Activated CD8-positive, alpha-beta T cell treated with anti-CD3 and anti-CD28 coated beads for 36 hours (primary cell): ENCODE measurements around the gene ETV1. TPM values are rescaled to one million over a fixed set of nuclear protein-coding genes. Genes with fewer than 3 reads are reported as not detected.

ENCODE experiments used
- ATAC-seq: fragments of 200-7000 bp; cut with Tn5 transposase; one replicate; pipeline ENCODE4 v1.10.0; 2021; ENCODE audit warnings: mild to moderate bottlenecking, moderate library complexity
- CTCF ChIA-PET: fragments of 350-600 bp; sonication (Branson Sonifier 250); formaldehyde crosslinking; loops from one replicate; lab custom pipeline; 2021; ENCODE audit warnings: antibody characterized with exemption; lab: Charles Lee
- POLR2A ChIA-PET: fragments of 350-600 bp; sonication (Branson Sonifier 250); formaldehyde crosslinking; loops from one replicate; lab custom pipeline; 2021; ENCODE audit warnings: antibody characterized with exemption; lab: Charles Lee
- DNase-seq: peaks from one replicate; pipeline ENCODE4 v3.0.0-alpha.2; 2020
- H3K27ac Mint-ChIP-seq: one replicate; pipeline ENCODE4 v1.8.0; 2021; ENCODE audit warnings: mild to moderate bottlenecking, mixed read lengths
- H3K27me3 Mint-ChIP-seq: one replicate; pipeline ENCODE4 v1.8.0; 2021; ENCODE audit warnings: mixed read lengths
- H3K36me3 Mint-ChIP-seq: one replicate; pipeline ENCODE4 v1.8.0; 2021; ENCODE audit warnings: low read depth, mixed read lengths
- H3K4me1 Mint-ChIP-seq: one replicate; pipeline ENCODE4 v1.8.0; 2021; ENCODE audit warnings: low read depth, mixed read lengths
- H3K4me3 Mint-ChIP-seq: one replicate; pipeline ENCODE4 v1.8.0; 2021; ENCODE audit warnings: mild to moderate bottlenecking, moderate library complexity, mixed read lengths
- H3K9me3 Mint-ChIP-seq: one replicate; pipeline ENCODE4 v1.8.0; 2021; ENCODE audit warnings: mixed read lengths
- CTCF ChIP-seq: fragments of 200-600 bp; IDR thresholded peaks from one replicate; pipeline ENCODE4 v1.8.0; 2022; ENCODE audit warnings: antibody characterized with exemption, mild to moderate bottlenecking
- intact Hi-C: fragments of 100-400 bp; cut with micrococcal nuclease; formaldehyde crosslinking; loops from one replicate; pipeline ENCODE4 v1.10.0; 2022
- total RNA-seq, 2 experiments: library from RNA; stranded (reverse); gene quantifications; one replicate each; pipeline ENCODE4 v1.2.3, GENCODE V29; 2021

The ETV1 gene
- total RNA-seq, 2 experiments from 2014 or later = 0.18 to 0.56 TPM

GRCh38 chr7:13949445-13949844, 40.0 kb downstream of the ETV1 start:
- H3K4me3 Mint-ChIP-seq = no peak overlapping the region
- TF ChIP-seq CTCF = no peak
- ChIA-PET CTCF (no interaction called here), POLR2A (no interaction called here)
- no peaks in the 10 kb centered on the region for H3K27me3 Mint-ChIP-seq
- H3K9me3 Mint-ChIP-seq = peaks cover 2% of the 10 kb centered on the region
- no peak overlapping the region for H3K27ac Mint-ChIP-seq
- ATAC-seq (no peak), DNase-seq (no peak)
- no peaks in the 10 kb centered on the region for H3K4me1 Mint-ChIP-seq
- intact Hi-C loops = no loop called here
- H3K36me3 Mint-ChIP-seq = no peaks in the 10 kb centered on the region

- ChIA-PET POLR2A (interaction anchor here (0.6 kb wide), 1 partner anchor 44 kb away, joined by 3 read pairs; no protein-coding TSS in a partner anchor), CTCF (no interaction called here)
- H3K4me1 Mint-ChIP-seq = no peaks in the 10 kb centered on the region
These were observed 41.3 kb downstream of the ETV1 start for GRCh38 chr7:13948019-13948801.

DNA sequence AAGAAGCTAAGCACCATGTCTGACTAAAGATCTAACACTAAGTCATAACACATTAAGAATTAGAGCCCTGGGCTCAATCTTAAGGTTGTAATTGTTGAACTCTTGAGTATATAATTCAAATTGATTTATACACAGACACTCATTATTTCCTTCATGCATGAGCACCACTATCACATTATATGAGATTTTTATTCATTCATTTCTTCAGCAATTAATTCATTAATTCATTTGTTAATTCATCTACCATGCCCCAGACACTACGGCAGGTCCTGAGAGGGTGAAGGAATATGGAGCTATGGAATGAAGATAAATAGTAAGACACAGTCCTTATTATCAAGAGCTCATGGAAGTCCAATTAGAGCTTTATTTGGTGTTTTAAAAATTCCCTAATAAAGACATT, 41.9 kb downstream of the ETV1 start:
- ATAC-seq = no peak
- Mint-ChIP-seq H3K36me3 (no peaks in the 10 kb centered on the region), H3K9me3 (peaks cover 2% of the 10 kb centered on the region), H3K4me3 (no peak overlapping the region), H3K27ac (no peak overlapping the region), H3K27me3 (no peaks in the 10 kb centered on the region), H3K4me1 (no peaks in the 10 kb centered on the region)
- intact Hi-C loops = no loop called here
- ChIA-PET CTCF (no interaction called here), POLR2A (no interaction called here)
- no peak for TF ChIP-seq CTCF
- no peak for DNase-seq

More at GRCh38 chr7:13948019-13948801, 41.3 kb downstream of the ETV1 start:
- no peaks in the 10 kb centered on the region for H3K27me3 Mint-ChIP-seq
- H3K36me3 Mint-ChIP-seq = no peaks in the 10 kb centered on the region
- DNase-seq = no peak
- H3K27ac Mint-ChIP-seq = no peak overlapping the region
- no peak overlapping the region for H3K4me3 Mint-ChIP-seq
- no peak for ATAC-seq
- no peak for TF ChIP-seq CTCF
- H3K9me3 Mint-ChIP-seq = peaks cover 2% of the 10 kb centered on the region
- intact Hi-C loops = no loop called here

GRCh38 chr7:13946181-13946580, 43.3 kb downstream of the ETV1 start:
- Mint-ChIP-seq H3K9me3 (peaks cover 2% of the 10 kb centered on the region), H3K27ac (no peak overlapping the region), H3K36me3 (no peaks in the 10 kb centered on the region), H3K4me1 (no peaks in the 10 kb centered on the region), H3K4me3 (no peak overlapping the region), H3K27me3 (no peaks in the 10 kb centered on the region)
- POLR2A ChIA-PET = no interaction called here
- no peak for ATAC-seq
- no peak for DNase-seq
- no peak for TF ChIP-seq CTCF
- CTCF ChIA-PET = no interaction called here
- intact Hi-C loops = no loop called here

- CTCF ChIA-PET = no interaction called here
- intact Hi-C loops = no loop called here
- Mint-ChIP-seq H3K9me3 (peaks cover 2% of the 10 kb centered on the region), H3K27ac (no peak overlapping the region), H3K4me3 (no peak overlapping the region), H3K27me3 (no peaks in the 10 kb centered on the region), H3K36me3 (no peaks in the 10 kb centered on the region), H3K4me1 (no peaks in the 10 kb centered on the region)
- no peak for ATAC-seq
- POLR2A ChIA-PET = no interaction called here
- TF ChIP-seq CTCF = no peak
- DNase-seq = no peak
These were observed 43.8 kb downstream of the ETV1 start for GRCh38 chr7:13945670-13946069.
